BE2C (cell line): ENCODE results near the gene VEGFA.

Source experiments
- DNase-seq: peaks from one replicate; pipeline ENCODE4 v3.0.0-alpha.2; 2020
- H3K27me3 ChIP-seq: fragments of 250-450 bp; sonication (Bioruptor Pico); 2 replicates; pipeline ENCODE4 v1.5.1; 2020; ENCODE audit warnings: mild to moderate bottlenecking
- H3K36me3 ChIP-seq: fragments of 250-450 bp; sonication (Bioruptor Pico); 2 replicates; pipeline ENCODE4 v1.5.1; 2020; ENCODE audit warnings: mild to moderate bottlenecking
- H3K4me1 ChIP-seq: fragments of 250-450 bp; sonication (Bioruptor Pico); 2 replicates; pipeline ENCODE4 v1.5.1; 2020
- H3K4me3 ChIP-seq: 2 replicates; pipeline ENCODE4 v1.5.1; 2011; ENCODE audit warnings: low read depth, low read length
- H3K9me3 ChIP-seq: fragments of 250-450 bp; sonication (Bioruptor Pico); 2 replicates; pipeline ENCODE4 v1.5.1; 2020
- TF ChIP-seq, protein P1 (sequence below): IDR thresholded peaks from 2 replicates; pipeline ENCODE4 v1.5.1; 2012; ENCODE audit warnings: mild to moderate bottlenecking, low read depth, low read length

VEGFA gene

DNA sequence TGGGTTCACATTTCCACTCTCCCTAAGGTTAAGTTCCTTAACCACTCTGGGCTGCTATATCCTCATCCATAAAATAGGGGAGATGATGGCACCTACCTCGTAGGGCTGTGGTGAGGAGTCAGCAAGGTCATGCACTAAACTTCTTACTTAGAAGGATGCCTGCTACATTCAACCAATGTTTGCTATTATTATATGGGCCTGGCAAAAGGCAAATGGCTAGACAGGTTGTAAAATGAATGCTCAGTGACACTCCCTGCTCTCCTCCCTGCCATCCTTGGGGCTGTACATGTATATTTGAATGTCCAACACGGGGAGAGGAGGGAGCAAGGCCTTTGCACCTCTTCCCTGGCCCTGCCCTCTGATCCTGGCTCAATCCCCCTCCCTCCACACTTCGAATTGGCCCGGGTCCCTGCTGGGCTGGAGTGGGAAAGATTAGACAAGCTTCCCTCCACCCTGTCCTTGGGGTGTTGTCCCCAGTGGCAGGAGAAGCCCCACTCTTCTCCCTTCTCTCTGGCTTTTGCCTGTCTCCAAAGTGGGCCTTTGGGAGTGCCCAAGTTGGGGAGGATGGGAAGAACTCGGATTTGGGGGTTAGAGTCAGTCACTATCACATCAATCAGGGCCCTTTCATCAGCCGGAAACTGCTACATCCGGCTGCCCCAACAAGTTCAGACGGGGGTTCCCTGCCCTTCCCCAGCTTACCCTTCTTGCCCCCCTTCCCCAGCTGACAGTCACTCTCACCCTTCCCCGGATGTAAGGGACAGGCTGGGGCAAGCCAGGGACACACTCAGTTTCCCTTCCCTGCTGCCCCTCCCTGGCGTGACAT lies 36.3 kb upstream of the VEGFA start:
- DNase-seq, result no peak
- Histone ChIP-seq H3K27me3 (no peaks in the 10 kb centered on the region), H3K4me1 (no peaks in the 10 kb centered on the region), H3K4me3 (no peak overlapping the region), H3K9me3 (no peaks in the 10 kb centered on the region), H3K36me3 (no peaks in the 10 kb centered on the region)
- TF ChIP-seq, protein P1, sequence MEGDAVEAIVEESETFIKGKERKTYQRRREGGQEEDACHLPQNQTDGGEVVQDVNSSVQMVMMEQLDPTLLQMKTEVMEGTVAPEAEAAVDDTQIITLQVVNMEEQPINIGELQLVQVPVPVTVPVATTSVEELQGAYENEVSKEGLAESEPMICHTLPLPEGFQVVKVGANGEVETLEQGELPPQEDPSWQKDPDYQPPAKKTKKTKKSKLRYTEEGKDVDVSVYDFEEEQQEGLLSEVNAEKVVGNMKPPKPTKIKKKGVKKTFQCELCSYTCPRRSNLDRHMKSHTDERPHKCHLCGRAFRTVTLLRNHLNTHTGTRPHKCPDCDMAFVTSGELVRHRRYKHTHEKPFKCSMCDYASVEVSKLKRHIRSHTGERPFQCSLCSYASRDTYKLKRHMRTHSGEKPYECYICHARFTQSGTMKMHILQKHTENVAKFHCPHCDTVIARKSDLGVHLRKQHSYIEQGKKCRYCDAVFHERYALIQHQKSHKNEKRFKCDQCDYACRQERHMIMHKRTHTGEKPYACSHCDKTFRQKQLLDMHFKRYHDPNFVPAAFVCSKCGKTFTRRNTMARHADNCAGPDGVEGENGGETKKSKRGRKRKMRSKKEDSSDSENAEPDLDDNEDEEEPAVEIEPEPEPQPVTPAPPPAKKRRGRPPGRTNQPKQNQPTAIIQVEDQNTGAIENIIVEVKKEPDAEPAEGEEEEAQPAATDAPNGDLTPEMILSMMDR, result no peak

DNA sequence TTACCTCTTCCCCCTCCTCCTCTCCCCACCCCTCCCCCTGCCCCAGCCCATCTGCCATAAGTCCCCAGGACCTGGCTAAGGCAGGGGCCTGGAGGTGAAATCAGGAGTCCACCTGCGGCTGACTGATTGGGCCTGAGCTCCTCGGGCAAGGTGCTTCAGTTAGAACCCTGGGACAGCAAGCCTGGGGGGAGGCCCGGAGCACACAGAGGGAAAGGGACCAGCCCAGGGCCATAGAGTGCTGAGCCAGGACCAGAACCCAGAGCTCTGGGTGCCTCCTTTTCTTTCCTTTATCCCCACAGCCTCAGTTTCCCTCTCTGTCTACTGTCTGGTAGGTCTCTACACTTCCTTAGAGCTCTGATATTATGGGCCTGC lies 35.7 kb upstream of the VEGFA start:
- Histone ChIP-seq H3K4me1 (no peaks in the 10 kb centered on the region), H3K4me3 (no peak overlapping the region), H3K9me3 (no peaks in the 10 kb centered on the region), H3K36me3 (no peaks in the 10 kb centered on the region), H3K27me3 (no peaks in the 10 kb centered on the region)
- TF ChIP-seq, protein P1, result no peak
- no peak for DNase-seq

DNA sequence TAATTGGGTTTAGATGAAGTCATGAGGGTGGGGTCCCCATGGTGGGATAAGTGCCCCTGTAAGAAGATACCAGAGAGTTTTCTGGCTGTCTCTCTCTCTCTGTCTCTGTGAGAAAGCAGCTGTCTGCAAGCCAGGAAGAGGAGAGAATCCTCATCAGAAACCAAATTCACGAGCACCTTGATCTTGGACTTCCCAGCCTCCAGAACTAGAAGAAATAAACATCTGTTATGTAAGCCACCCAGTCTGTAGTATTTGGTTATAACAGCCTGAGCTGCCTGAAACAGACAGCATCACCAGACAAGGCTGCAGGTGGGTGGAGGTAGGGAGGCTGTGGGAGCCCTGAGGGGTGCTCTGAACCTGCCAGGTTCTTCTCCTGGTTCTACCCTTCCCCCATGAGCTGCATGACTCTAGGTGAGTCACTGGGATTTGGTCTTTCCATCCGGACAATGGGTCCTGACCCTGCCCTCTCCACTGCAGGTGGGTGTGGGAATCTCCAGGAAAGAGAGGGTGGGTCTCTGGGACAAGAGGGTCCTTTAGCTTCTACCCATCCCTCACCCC lies 34.3 kb upstream of the VEGFA start:
- Histone ChIP-seq H3K9me3 (no peaks in the 10 kb centered on the region), H3K4me3 (no peak overlapping the region), H3K36me3 (no peaks in the 10 kb centered on the region), H3K27me3 (no peaks in the 10 kb centered on the region), H3K4me1 (peaks cover 2% of the 10 kb centered on the region; the same call in 1 of the 2 replicates)
- no peak for DNase-seq
- TF ChIP-seq, protein P1, result no peak

DNA sequence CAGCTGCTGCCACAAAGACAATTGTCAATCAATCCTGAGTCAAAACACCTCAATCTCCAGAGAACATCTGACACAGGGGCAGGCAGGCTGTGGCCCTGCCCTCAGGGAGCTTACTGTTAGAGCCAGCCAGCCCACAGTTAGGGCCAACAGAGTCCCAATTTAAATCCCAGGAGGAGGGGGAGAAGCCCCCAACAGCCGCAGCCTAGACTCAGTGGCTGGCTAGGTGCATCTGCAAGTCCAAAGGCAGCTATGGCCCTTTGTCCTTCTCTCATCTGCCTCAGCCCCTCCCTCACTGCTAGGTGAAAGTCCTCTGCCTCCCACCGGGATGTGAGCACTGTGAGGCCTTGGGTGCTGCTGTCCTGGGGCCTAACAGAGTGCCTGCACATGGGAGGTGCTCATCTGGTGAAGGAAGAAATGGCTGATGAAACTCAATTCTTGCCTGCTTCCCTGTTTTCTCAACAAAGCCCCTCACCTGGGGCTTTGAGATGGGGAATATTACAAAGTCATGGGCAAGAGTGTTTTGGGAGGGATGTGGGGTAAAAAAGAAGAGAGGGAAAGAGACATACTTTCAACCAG lies 33.7 kb upstream of the VEGFA start:
- DNase-seq, result no peak

DNA sequence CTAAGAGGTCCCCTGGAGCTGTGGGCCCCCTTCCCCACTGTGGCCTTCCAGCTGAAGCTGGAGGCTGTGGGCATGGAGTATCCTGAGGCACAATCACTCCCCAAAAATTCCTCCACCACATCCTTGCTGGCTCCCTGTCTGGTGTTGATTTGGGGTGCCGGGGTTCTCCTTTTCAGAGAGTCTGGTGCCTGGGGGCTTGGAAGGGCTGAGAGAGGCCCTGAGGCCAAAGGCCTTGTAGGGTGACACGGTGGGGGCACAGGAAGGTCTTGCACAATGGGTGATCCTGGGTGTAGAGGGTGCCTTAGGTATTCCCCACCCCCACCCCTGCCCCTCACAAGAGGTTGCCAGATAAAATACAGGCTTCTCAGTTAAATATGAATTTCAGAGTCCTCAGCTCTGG lies 33.2 kb upstream of the VEGFA start:
- no peaks in the 10 kb centered on the region for H3K36me3 ChIP-seq
- no peak for DNase-seq
- H3K27me3 ChIP-seq, result no peaks in the 10 kb centered on the region
- H3K9me3 ChIP-seq, result no peaks in the 10 kb centered on the region
- TF ChIP-seq, protein P1, result no peak
- H3K4me3 ChIP-seq, result no peak overlapping the region
- peaks cover 2% of the 10 kb centered on the region; the same call in 1 of the 2 replicates for H3K4me1 ChIP-seq

More for the DNA sequence above, 33.7 kb upstream of the VEGFA start:
- Histone ChIP-seq H3K36me3 (no peaks in the 10 kb centered on the region), H3K27me3 (no peaks in the 10 kb centered on the region), H3K4me3 (no peak overlapping the region), H3K4me1 (peaks cover 2% of the 10 kb centered on the region; the same call in 1 of the 2 replicates), H3K9me3 (no peaks in the 10 kb centered on the region)
- TF ChIP-seq, protein P1, result no peak
